ENCODE measurements around the gene AKT1.

Gene AKT1

GRCh38 chr14:104772707-104773504 lies 22.6 kb downstream of the AKT1 start:
- no peak for DNase-seq (ENCODE audit: low read depth)

GRCh38 chr14:104771918-104772706 lies 23.4 kb downstream of the AKT1 start:
- DNase-seq (ENCODE audit: low read depth): no peak

DNA sequence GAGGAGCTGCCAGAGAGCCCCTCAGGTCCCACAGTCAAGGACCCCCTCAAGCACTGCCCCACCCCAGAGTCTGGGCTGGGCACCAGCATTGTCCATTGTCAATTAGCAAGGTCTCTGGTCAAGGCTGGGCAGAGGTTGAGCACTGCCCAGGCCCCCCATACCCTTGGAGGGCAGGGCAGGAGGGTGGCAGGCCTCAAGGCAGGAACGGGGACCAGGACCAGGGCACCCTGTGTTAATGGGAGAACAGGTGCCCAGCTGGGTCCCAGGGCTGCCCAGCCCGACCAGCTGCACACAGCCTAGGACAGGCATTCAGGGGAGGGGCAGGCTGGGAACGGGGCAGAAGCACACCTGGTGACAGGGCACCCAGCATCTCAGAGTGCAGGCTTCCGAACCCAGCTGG lies 24.2 kb downstream of the AKT1 start:
- no peak for DNase-seq (ENCODE audit: low read depth)

GRCh38 chr14:104770851-104771272 lies 24.7 kb downstream of the AKT1 start:
- no peak for DNase-seq (ENCODE audit: low read depth)

DNA sequence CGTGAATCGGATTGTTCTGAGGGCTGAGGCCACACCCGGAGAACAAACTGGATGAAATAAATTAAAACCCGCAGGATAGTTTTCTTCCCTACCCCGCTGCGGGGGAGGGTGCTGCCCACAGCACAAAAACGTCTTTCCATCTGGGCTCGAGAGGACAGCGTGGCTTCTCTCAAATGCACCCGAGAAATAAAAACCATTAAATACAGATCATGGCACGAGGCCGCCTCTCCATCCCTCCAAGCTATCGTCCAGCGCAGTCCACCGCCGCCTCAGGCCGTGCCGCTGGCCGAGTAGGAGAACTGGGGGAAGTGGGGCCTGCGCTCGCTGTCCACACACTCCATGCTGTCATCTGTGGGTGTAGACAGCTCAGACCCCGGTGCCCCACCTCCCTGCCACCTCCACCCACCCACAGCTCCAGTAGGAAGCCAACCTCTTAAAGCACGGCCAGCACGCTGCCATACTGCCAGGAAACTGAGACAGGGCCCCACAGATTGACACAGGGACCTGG lies 25.4 kb downstream of the AKT1 start:
- DNase-seq (ENCODE audit: low read depth): no peak

GRCh38 chr14:104769324-104770071 lies 26.1 kb downstream of the AKT1 start:
- no peak for DNase-seq (ENCODE audit: low read depth)

GRCh38 chr14:104768437-104769323 lies 26.9 kb downstream of the AKT1 start:
- DNase-seq (ENCODE audit: low read depth): no peak

- DNase-seq (ENCODE audit: low read depth): no peak
These were observed 28.0 kb downstream of the AKT1 start for GRCh38 chr14:104767634-104767918.

- no peak for DNase-seq (ENCODE audit: low read depth)
These were observed 28.5 kb downstream of the AKT1 start for GRCh38 chr14:104766863-104767633.

DNA sequence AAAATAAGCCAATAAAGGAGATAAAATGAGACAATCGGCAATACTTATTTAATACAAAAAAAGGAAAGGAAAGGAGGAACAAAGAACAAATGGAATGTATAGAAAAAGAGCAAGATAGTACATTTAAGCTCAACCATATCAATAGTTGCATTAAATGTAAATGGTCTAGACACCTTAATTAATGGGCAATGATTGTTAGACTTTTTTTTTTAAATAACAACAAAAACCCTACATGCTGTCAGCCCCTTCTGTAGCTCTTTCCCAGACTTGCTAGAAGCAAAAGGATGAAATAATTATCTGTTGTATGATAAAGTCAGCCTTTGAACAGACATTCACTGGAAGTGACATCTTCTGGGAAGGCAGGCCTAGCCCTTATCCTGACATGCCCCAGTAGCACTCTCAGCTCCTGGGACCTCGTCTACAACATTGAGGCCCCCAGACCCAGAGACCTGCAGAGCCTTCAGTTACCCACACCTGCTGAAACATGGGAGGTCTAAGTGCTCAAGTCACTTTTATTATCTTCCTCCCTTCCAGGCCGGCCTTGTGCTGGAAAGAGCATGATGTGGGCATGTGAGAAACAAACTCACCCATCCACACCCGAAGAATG lies 29.2 kb downstream of the AKT1 start:
- DNase-seq (ENCODE audit: low read depth): no peak

GRCh38 chr14:104765517-104765916 lies 30.0 kb downstream of the AKT1 start:
- DNase-seq (ENCODE audit: low read depth): no peak

- no peak for DNase-seq (ENCODE audit: low read depth)
These were observed 36.3 kb downstream of the AKT1 start for GRCh38 chr14:104758981-104759969.

DNA sequence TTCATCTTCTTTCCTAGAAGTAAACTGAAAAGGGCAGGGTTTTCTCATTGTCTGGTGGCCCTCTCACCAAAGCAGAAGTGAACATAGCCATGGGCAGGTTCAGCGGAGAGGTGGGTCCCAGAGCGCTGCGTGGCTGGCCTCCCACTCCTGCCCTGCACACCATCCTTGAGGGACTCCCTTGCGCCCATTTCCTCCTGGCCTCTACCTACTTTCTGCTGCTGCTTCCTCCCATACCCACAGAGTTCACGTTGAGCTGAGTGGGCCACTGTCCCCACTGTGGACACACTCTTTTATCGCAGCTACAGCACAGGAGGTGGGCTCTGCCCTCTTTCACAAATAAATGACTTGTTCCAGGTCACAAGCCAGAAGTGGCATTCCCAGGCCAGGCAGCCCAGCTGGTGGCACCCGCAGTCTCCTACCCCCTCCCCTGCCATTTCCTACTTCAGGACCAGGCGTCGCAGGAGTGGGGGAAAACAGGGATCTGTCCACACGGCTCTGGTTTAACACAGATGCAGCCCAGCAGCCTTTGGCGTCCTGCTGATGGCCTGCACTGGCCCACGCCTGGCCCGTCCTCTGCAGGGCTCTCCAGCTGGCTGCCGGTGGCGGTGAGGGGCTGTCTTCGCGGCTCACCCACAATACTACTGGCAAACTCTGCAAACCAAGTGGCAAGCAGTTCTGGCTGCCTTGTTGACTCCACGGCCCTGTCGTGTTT lies 37.7 kb downstream of the AKT1 start:
- DNase-seq (ENCODE audit: low read depth): no peak

DNA sequence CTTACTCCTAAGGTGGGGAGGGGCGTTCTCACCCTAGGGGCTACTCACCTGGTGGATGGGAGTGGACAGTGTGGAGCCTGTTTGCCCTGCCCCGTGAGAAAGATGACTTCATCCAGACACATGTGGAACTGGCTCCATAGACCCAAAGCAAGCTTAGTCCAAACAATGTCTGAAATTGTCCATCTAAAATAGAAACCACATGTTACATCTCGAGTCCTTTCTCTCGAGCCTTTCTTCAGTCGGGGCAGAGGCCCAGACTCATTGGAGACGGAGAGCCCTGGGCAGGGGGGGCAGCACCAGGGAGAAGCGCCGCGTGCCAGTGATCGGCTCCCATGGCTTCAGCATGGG lies 38.3 kb downstream of the AKT1 start:
- DNase-seq (ENCODE audit: low read depth): no peak

DNA sequence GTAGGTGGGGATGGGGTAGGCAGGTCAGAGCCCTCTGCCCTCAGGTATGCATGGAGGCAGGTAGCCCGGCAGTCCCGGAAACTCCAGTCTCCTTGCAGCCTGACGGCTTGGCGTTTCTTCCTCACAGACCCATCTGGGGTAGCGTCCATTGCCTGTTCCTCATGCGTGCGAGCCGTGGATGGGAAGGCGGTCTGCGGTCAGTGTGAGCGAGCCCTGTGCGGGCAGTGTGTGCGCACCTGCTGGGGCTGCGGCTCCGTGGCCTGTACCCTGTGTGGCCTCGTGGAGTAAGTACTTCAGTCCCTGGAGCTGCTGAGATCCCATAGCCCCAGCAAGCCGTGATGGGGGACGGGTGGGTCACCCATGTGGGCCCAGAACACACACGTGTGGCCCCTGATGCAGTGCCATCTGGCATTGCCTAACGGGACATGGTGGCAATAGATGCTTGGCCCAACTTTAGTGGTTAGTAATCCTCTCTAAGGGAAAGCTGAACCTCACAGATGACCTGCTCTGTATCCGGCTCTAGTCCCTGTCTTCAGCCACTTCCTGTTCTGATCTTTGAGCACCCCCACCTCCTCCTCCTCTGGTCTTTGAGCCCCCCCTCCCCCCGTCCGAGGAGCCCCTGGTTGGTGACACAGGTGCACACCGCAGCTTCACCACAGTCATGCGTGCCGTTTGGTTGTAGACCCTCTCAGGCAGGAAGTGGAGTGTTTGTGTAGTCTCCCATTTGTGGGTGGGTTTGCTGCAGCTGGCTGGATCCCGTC lies 38.9 kb downstream of the AKT1 start:
- no peak for DNase-seq (ENCODE audit: low read depth)

DNA sequence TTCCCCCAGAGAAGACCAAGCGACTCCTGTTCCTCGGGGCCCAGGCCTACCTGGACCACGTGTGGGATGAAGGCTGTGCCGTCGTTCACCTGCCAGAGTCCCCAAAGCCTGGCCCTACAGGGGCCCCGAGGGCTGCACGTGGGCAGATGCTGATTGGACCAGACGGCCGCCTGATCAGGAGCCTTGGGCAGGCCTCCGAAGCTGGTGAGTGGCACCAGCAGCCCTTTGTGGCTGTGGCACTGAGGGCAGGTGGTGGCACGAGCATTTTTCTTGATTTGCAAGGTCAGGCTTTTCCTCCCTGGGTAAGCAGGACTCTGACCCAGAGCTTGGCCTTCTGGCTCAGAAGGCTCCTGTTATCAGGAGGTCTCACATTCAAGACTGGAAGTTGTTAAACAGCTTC lies 39.9 kb downstream of the AKT1 start:
- DNase-seq (ENCODE audit: low read depth): no peak

GRCh38 chr14:104754213-104754851 lies 41.2 kb downstream of the AKT1 start:
- no peak for DNase-seq (ENCODE audit: low read depth)

Measured in HS-27A (cell line).